Right renal pelvis (tissue), 4 donors: ENCODE results near the gene RBM27. TPM values are rescaled to one million over a fixed set of nuclear protein-coding genes. Genes with fewer than 3 reads are reported as not detected.

Source experiments
- polyA plus RNA-seq, 4 donors: library from polyadenylated mRNA; unstranded; fragments of 120-200 nt; gene quantifications; one replicate each; pipeline ENCODE4 v1.2.1, GENCODE V29; 2013; ENCODE audit not compliant: insufficient read length in 4 of 4

Gene RBM27
- polyA plus RNA-seq, 4 donors, result 27.5 to 33.2 (median 32.9) TPM

Other genes with a start within 250 kb of the RBM27 start
- under 1 TPM; 0.57 to 1.00 (median 0.94) TPM for gene PLAC8L1, start 98.0 kb upstream of the RBM27 start, polyA plus RNA-seq
- 100 to 1,000 TPM; 108 to 137 (median 123) TPM for gene LARS1, start 21.0 kb upstream of the RBM27 start, polyA plus RNA-seq
- gene POU4F3, start 135.2 kb downstream of the RBM27 start, polyA plus RNA-seq, result under 1 TPM; 0.07 to 0.21 (median 0.18) TPM
- 100 to 1,000 TPM; 101 to 126 (median 116) TPM for gene TCERG1, start 243.7 kb downstream of the RBM27 start, polyA plus RNA-seq